Keratinocyte (primary cell): ENCODE results near the gene CPSF7. TPM values are rescaled to one million over a fixed set of nuclear protein-coding genes. Genes with fewer than 3 reads are reported as not detected.

ENCODE experiments used
- DNase-seq: peaks from one replicate; pipeline ENCODE4 v3.0.0-alpha.2; 2011; ENCODE audit warnings: low read depth, missing footprints, low spot score
- FAIRE-seq: peaks from 2 replicates; lab custom pipeline; 2011; peaks lifted over from hg19 to GRCh38; lab: Jason Lieb, UNC
- H2AFZ ChIP-seq: 2 replicates; pipeline ENCODE4 v1.6.0; 2012; ENCODE audit warnings: low read length, control low read depth, inconsistent platforms; ENCODE audit not compliant: control insufficient read depth
- H3K27ac ChIP-seq: 2 replicates; pipeline ENCODE4 v1.5.1; 2011; ENCODE audit warnings: low read length; ENCODE audit not compliant: control insufficient read depth, insufficient read depth
- H3K27me3 ChIP-seq: 3 replicates; pipeline ENCODE4 v1.6.0; 2011; ENCODE audit warnings: low read length; ENCODE audit not compliant: control insufficient read depth, insufficient read depth; ENCODE audit errors: extremely low read depth
- H3K36me3 ChIP-seq, 2 experiments: 2 replicates in 1 of 2; 3 replicates in 1 of 2; pipeline ENCODE4 v1.5.1; 2011; ENCODE audit warnings: low read length in 2 of 2, mild to moderate bottlenecking in 1 of 2; ENCODE audit not compliant: control insufficient read depth in 2 of 2, insufficient read depth in 2 of 2; ENCODE audit errors: extremely low read depth in 1 of 2
- H3K4me1 ChIP-seq: 3 replicates; pipeline ENCODE4 v1.5.1; 2011; ENCODE audit warnings: low read length; ENCODE audit not compliant: control insufficient read depth, insufficient read depth; ENCODE audit errors: extremely low read depth
- H3K4me2 ChIP-seq: 3 replicates; pipeline ENCODE4 v1.6.0; 2011; ENCODE audit warnings: low read depth, low read length; ENCODE audit not compliant: control insufficient read depth, insufficient read depth; ENCODE audit errors: extremely low read depth
- H3K4me3 ChIP-seq, 3 experiments: fragments of 200-600 bp in 1 of 3; sonication (generic) in 1 of 3; 2 replicates in 2 of 3; 3 replicates in 1 of 3; pipeline ENCODE4 v1.5.1; 2011 to 2016; ENCODE audit warnings: low read length in 3 of 3, mild to moderate bottlenecking in 3 of 3, control low read depth in 2 of 3, inconsistent platforms in 1 of 3, low read depth in 1 of 3, mixed read lengths in 1 of 3, mixed run types in 1 of 3, moderate library complexity in 1 of 3; ENCODE audit not compliant: control insufficient read depth in 2 of 3, insufficient read depth in 2 of 3; ENCODE audit errors: extremely low read depth in 1 of 3
- H3K79me2 ChIP-seq: 2 replicates; pipeline ENCODE4 v1.6.0; 2012; ENCODE audit warnings: low read length; ENCODE audit not compliant: control insufficient read depth, insufficient read depth
- H3K9ac ChIP-seq: 3 replicates; pipeline ENCODE4 v1.6.0; 2011; ENCODE audit warnings: low read length; ENCODE audit not compliant: control insufficient read depth, insufficient read depth; ENCODE audit errors: extremely low read depth
- H3K9me1 ChIP-seq: 3 replicates; pipeline ENCODE4 v1.6.0; 2011; ENCODE audit warnings: low read length; ENCODE audit not compliant: control insufficient read depth, insufficient read depth; ENCODE audit errors: extremely low read depth
- H3K9me3 ChIP-seq: 2 replicates; pipeline ENCODE4 v1.5.1; 2012; ENCODE audit warnings: low read depth, low read length; ENCODE audit not compliant: control insufficient read depth
- H4K20me1 ChIP-seq: 3 replicates; pipeline ENCODE4 v1.6.0; 2011; ENCODE audit warnings: low read length; ENCODE audit not compliant: control insufficient read depth, insufficient read depth; ENCODE audit errors: extremely low read depth
- CTCF ChIP-seq, 3 experiments: IDR thresholded peaks in 1 of 3; conservative IDR thresholded peaks in 1 of 3; optimal IDR thresholded peaks in 1 of 3; 2 replicates in 2 of 3; 3 replicates in 1 of 3; pipeline versions ENCODE3 to v1.5.1; 2011; ENCODE audit warnings: low read length in 3 of 3, mild to moderate bottlenecking in 3 of 3, moderate library complexity in 2 of 3, control low read depth in 1 of 3, inconsistent platforms in 1 of 3; ENCODE audit not compliant: insufficient read depth in 2 of 3; ENCODE audit errors: extremely low read depth in 1 of 3
- EZH2 ChIP-seq: IDR thresholded peaks from one replicate; pipeline ENCODE4 v1.6.1; 2012; ENCODE audit warnings: inconsistent platforms, mild to moderate bottlenecking, low read length, moderate library complexity
- dilution Hi-C: fragments of 300-500 bp; cut with MboI; formaldehyde crosslinking; loops from one replicate; pipeline ENCODE4 v1.7.0; 2020; ENCODE audit warnings: low sequenced_read_pairs; ENCODE audit not compliant: extremely low pct_ligation_motif_present
- polyA plus RNA-seq, 5 experiments: library from polyadenylated mRNA; depleted of rRNA in 3 of 5; stranded (reverse) in 3 of 5; stranded (forward) in 1 of 5; unstranded in 1 of 5; fragments of >200 nt; gene quantifications; 1 replicate in 1 of 5; 2 replicates in 3 of 5; 3 replicates in 1 of 5; pipeline versions ENCODE4 v1.2.1 to v1.2.3, GENCODE V29; 2011 to 2012; ENCODE audit warnings: missing spikeins in 2 of 5, low read depth in 1 of 5, low replicate concordance in 1 of 5

The CPSF7 gene
- polyA plus RNA-seq, 1 donor (not counting 4 experiments of a cell fraction or from before 2014, with no cell fraction given) = 34.5 TPM

DNA sequence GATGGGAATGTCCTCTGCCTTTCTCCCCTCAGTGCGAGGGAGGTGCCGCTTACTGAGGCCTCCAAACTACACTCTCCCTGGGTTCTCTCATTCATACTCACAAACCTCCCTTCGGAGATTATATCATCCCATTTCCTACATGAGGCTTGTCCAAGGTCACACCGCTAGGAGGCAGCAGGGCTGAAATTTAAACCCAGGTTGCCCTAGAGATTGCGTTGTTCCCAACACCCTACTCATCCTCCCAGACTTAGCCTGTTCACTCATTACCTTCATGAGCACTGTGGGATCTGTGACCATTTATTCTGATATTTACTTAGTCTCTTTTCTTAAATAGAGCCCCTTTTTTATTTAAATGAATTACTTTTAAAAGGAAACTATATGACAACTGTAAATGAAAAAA lies 31.2 kb upstream of the CPSF7 start:
- Histone ChIP-seq H3K4me2 (no peak overlapping the region), H3K4me1 (no peaks in the 10 kb centered on the region), H3K9me3 (no peaks in the 10 kb centered on the region), H3K9ac (no peak overlapping the region), H4K20me1 (no peaks in the 10 kb centered on the region), H3K79me2 (no peaks in the 10 kb centered on the region), H3K27me3 (no peaks in the 10 kb centered on the region), H3K9me1 (no peaks in the 10 kb centered on the region), H3K36me3 (peaks cover 0 to 2% of the 10 kb centered on the region in 2 experiments), H3K4me3 (no peak overlapping the region), H3K27ac (no peak overlapping the region), H2AFZ (no peak overlapping the region)
- no peak for TF ChIP-seq EZH2
- no peak for TF ChIP-seq CTCF (optimal IDR thresholded peaks at IDR 0.05 in 1 of 3, IDR thresholded peaks at IDR 0.05 in 1 of 3, conservative IDR thresholded peaks at IDR 0.05 in 1 of 3; ENCODE audit: extremely low read depth in 1 of 3, insufficient read depth in 2 of 3, low read length in 3 of 3)
- FAIRE-seq (no peak), DNase-seq (no peak)
- dilution Hi-C loops = no loop called here

GRCh38 chr11:61460474-61460881 lies 30.7 kb upstream of the CPSF7 start:
- H3K79me2 ChIP-seq = no peaks in the 10 kb centered on the region
- no peak overlapping the region for H3K4me2 ChIP-seq
- H3K27ac ChIP-seq = no peak overlapping the region
- no peaks in the 10 kb centered on the region for H3K4me1 ChIP-seq
- no peak overlapping the region for H2AFZ ChIP-seq
- peaks cover 0 to 4% of the 10 kb centered on the region in 2 experiments for H3K36me3 ChIP-seq
- no peaks in the 10 kb centered on the region for H3K9me3 ChIP-seq
- TF ChIP-seq CTCF (optimal IDR thresholded peaks at IDR 0.05 in 1 of 3, IDR thresholded peaks at IDR 0.05 in 1 of 3, conservative IDR thresholded peaks at IDR 0.05 in 1 of 3; ENCODE audit: extremely low read depth in 1 of 3, insufficient read depth in 2 of 3, low read length in 3 of 3) (no peak), EZH2 (no peak)
- H4K20me1 ChIP-seq = no peaks in the 10 kb centered on the region
- H3K4me3 ChIP-seq = no peak overlapping the region
- no peak overlapping the region for H3K9ac ChIP-seq
- DNase-seq (no peak), FAIRE-seq (no peak)
- H3K27me3 ChIP-seq = no peaks in the 10 kb centered on the region
- H3K9me1 ChIP-seq = no peaks in the 10 kb centered on the region
- dilution Hi-C loops = no loop called here
